Stimulated activated CD4-positive, alpha-beta T cell treated with anti-CD3 and anti-CD28 coated beads, Interleukin-2, amount 100 ng/mL, for 48 hours (primary cell): ENCODE results near the gene S100A1.
"Not testable (repeated sequence)": the region's sequence is repeated elsewhere in the genome, so short reads cannot be mapped to it uniquely, and the experiment has no call there.

Experiments
- DNase-seq, 2 donors: peaks; one replicate each; pipeline ENCODE4 v3.0.0-alpha.2; 2020

The S100A1 gene

GRCh38 chr1:153627715-153628626, at the start of gene S100A1:
TSS of gene S100A1 (plus strand) at chr1:153628434. CDS start at chr1:153630522, 2,088 bp downstream.
- DNase-seq, result no peak

- DNase-seq, result no peak
These were observed 49.7 kb upstream of the S100A1 start for GRCh38 chr1:153578490-153578889.

- DNase-seq, result no peak
These were observed 49.3 kb upstream of the S100A1 start for GRCh38 chr1:153578936-153579335.

GRCh38 chr1:153582836-153583235, 45.4 kb upstream of the S100A1 start:
- not testable (repeated sequence) for DNase-seq

DNA sequence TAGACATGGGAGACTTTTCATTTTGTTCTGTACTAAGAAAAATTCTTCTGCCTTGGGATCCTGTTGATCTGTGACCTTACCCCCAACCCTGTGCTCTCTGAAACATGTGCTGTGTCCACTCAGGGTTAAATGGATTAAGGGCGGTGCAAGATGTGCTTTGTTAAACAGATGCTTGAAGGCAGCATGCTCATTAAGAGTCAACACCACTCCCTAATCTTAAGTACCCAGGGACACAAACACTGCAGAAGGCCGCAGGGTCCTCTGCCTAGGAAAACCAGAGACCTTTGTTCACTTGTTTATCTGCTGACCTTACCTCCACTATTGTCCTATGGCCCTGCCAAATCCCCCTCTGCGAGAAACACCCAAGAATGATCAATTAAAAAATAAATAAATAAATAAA, 44.7 kb upstream of the S100A1 start:
- DNase-seq, result not testable (repeated sequence)

GRCh38 chr1:153583976-153584375, 44.3 kb upstream of the S100A1 start:
- no peak for DNase-seq

GRCh38 chr1:153585006-153585405, 43.2 kb upstream of the S100A1 start:
- DNase-seq, result no peak

DNA sequence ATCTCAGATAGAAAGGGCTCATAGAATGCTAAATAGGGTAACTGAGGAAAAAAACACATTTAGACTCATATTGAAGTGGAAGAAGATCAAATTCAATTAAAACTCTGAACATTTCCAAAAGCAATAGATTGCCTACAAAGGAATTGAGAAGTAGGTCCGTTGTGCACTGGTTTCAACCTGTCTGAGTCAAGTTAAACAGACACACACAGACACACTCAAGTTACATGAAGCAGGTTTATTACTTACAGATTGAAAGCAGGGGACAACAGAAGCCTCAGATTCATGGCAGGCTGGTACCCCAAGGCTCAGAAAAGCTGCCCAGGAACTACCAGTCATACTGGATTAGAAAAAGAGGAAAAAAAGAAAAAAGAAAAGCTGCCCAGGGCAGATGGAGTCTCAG, 41.9 kb upstream of the S100A1 start:
- no peak for DNase-seq

- no peak for DNase-seq
These were observed 40.9 kb upstream of the S100A1 start for GRCh38 chr1:153587314-153587713.

DNA sequence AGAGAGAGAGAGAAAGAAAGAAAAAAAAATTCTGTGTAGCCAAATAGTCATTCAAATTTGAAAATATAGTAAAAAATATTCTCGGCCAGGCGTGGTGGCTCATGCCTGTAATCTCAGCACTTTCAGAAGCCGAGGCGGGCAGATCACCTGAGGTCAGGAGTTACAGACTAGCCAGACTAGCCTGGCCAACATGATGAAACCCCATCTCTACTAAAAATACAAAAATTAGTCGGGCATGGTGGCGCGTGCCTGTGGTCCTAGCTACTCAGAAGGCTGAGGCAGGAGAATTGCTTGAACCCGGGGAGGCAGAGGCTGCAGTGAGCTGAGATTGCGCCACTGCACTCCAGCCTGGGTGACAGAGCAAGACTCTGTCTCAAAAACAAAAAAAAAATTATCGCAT, 40.2 kb upstream of the S100A1 start:
- DNase-seq, result not testable (repeated sequence)

- DNase-seq, result no peak
These were observed 39.8 kb upstream of the S100A1 start for GRCh38 chr1:153588482-153588881.

GRCh38 chr1:153592748-153593147, 35.5 kb upstream of the S100A1 start:
- no peak for DNase-seq

DNA sequence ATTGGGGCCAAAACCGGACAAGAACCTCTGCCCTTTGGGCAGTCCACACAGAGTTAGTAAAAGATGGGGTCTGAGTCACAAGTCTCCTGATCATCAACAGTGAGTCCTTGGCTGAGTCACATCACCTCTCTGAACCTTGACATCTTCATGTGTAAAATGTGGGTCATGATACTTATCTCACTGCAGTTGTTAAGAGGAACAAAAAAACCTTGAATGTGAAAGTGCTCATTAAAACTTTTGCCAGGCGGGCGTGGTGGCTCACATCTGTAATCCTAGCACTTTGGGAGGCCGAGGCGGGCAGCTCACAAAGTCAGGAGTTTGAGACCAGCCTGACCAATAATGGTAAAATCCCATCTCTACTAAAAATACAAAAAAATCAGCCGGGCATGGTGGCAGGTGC, 31.0 kb upstream of the S100A1 start:
- DNase-seq, result no peak

DNA sequence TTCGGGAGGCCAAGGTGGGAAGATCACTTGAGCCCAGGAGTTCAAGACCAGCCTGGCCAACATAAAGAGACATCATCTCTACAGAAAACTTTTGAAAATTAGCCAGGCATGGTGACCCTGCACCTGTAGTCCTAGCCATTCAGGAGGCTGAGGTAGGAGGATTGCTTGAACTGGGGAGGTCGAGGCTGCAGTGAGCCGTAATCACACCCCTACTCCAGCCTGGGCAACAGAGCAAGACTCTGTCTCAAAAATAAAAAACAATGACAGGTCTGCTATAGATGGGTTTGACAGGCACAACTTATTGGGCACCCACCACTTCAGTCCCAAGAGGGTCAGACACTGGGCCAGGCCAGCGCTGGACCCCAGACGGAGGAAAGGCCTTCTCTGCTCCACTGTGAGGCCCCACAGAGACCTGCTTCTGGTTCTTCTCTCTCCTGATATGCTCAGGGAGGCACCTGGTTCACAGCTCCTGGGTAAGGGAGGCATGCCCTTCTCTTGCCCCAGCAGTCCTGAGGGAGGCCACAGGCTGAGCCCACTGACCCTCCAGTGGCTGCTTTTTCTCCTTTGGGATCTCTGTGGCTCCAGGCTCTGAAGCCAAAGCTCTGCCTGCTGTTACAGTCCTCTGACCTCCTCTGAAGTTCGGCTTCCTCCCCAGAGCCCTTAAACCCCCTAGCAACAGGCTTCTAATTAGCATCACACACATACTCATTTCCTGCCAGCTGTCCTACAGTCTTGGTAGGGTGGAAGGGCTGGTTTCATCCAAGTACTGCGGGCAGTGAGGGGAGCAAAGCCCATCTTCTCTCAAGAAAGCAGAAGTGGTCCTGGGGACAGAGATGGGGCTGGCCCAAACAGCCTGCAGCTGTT, 29.7 kb upstream of the S100A1 start:
- DNase-seq, result no peak

DNA sequence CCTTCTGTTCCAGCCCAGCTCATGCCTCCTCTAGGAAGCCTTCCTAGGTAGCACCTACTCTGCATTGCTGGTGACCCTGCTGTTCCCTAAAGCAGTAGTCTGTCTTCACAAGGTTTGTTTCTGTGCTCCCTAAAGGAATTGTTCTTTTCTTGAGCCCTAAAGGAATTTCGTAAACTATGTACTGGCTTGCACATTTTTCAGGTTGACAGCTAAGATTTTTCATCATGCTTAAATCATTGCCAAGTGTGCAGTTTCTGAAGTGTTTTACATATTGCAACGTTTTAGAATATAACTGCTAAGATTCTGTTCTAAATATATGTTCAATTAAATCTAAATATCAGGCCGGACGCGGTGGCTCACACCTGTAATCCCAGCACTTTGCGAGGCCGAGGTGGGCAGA, 28.4 kb upstream of the S100A1 start:
- no peak for DNase-seq

DNA sequence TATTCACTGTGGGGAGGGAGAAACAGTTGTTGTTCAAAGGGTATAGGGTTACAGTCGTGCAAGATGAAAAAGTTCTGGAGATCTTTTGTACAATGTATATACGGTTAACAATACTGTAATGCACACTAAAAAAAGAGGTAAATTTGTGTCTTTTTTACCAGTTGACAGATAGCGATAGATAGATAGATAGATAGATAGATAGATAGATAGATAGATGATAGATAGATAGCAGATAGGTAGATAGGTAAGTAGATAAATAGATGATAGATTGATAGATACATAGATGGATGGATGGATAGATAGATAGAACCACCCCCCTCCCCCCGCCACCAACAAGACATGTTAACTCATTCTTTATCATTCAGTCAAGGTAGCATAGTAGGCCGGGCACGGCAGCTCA, 25.5 kb upstream of the S100A1 start:
- DNase-seq, result no peak

DNA sequence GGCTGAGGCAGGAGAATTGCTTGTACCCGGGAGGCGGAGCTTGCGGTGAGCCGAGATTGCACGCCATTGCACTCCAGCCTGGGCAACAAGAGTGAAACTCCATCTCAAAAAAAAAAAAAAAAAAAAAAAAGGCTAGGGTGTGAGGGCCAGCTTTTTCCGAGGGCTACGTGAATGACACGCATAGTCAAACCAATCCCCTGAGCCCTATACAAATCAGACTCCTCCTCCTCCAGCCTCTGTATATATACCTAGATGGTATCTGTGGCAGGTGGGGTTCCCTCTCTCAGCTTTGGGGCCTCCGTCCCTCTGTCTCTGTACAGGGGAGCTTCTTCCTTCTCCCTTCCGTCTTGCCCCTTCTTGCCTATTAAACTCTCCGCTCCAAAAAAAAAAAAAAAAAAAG, 22.0 kb upstream of the S100A1 start:
- DNase-seq, result no peak

- DNase-seq, result no peak
These were observed 20.9 kb upstream of the S100A1 start for GRCh38 chr1:153607381-153607780.

- no peak for DNase-seq
These were observed 20.0 kb upstream of the S100A1 start for GRCh38 chr1:153608089-153608682.

GRCh38 chr1:153608742-153609584, 19.3 kb upstream of the S100A1 start:
- DNase-seq, result no peak

DNA sequence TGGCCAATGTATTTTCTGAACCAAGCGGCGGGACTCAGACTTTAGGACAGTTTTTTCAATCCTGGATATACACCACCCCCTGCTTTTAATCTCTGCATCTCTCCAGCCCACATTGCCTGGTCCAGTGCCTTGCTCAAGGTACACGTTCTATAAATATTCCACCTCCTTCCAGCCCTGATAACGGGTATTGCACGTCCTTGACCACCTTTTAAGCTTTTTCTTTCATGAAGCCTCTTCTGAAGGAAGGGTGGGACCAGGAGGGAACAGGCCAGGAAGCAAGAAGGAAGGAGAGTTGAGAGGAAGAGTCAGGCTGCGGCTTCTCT, 18.7 kb upstream of the S100A1 start:
- no peak for DNase-seq

GRCh38 chr1:153610334-153610733, 17.9 kb upstream of the S100A1 start:
- DNase-seq, result no peak
